Metanephros (tissue), 2 donors: ENCODE data around the gene CENPH. TPM values are rescaled to one million over a fixed set of nuclear protein-coding genes. Genes with fewer than 3 reads are reported as not detected.

ENCODE experiments used
- small RNA-seq: library from RNA; depleted of rRNA; stranded (forward); fragments of <200 nt; gene quantifications from one replicate; pipeline ENCODE3, GENCODE V24; 2014; ENCODE audit warnings: low replicate concordance
- total RNA-seq: library from RNA; depleted of rRNA; stranded (reverse); fragments of >200 nt; gene quantifications from one replicate; pipeline ENCODE4 v1.2.3, GENCODE V29; 2014

Gene CENPH
- 10.2 TPM for total RNA-seq

GRCh38 chr5:69189162-69190086 lies at the start of gene CENPH:
Gene CENPH, plus strand, starts transcription at chr5:69189583. Its CDS starts 52 bp downstream, at chr5:69189635.

GRCh38 chr5:69166686-69167492 lies 22.5 kb upstream of the CENPH start, which contains the start of gene CCNB1:
Gene CCNB1, plus strand, starts transcription at chr5:69167150. Its CDS starts 113 bp downstream, at chr5:69167263.

GRCh38 chr5:69234457-69235268 lies 45.3 kb downstream of the CENPH start, which contains the start of gene CDK7:
Gene CDK7, plus strand, starts transcription at chr5:69234886. Its CDS starts 90 bp downstream, at chr5:69234976.

Small RNAs within 50 kb of the gene (small RNA-seq; reads per million reads assigned to genes)
- not detected for gene SNORA50D

Other genes starting within 250 kb of the CENPH start
- gene SLC30A5, start 95.6 kb upstream of the CENPH start, total RNA-seq = 60.5 TPM
- gene CCNB1, start 22.4 kb upstream of the CENPH start, total RNA-seq = 56.9 TPM
- 25.5 TPM for gene CDK7, start 45.3 kb downstream of the CENPH start, total RNA-seq
- gene CCDC125, start 143.2 kb downstream of the CENPH start, total RNA-seq = 6.9 TPM
- gene AK6, start 179.9 kb downstream of the CENPH start, total RNA-seq = 20.7 TPM
- 32.7 TPM for gene TAF9, start 179.9 kb downstream of the CENPH start, total RNA-seq
- 64.5 TPM for gene RAD17, start 180.2 kb downstream of the CENPH start, total RNA-seq
- gene MARVELD2, start 225.5 kb downstream of the CENPH start, total RNA-seq = 26.8 TPM